C4-2B (cell line): ENCODE results near the gene LANCL1.

ENCODE experiments used
- H3K27ac ChIP-seq: fragments of 450-650 bp; 2 replicates; pipeline ENCODE4 v1.5.1; 2017
- CTCF ChIP-seq: fragments of 450-650 bp; conservative IDR thresholded peaks from 2 replicates; pipeline ENCODE4 v1.5.1; 2017; ENCODE audit warnings: mild to moderate bottlenecking
- ZFX ChIP-seq: fragments of 450-650 bp; IDR thresholded peaks from 2 replicates; pipeline ENCODE4 v1.6.1; 2017

The LANCL1 gene

GRCh38 chr2:210389856-210390255, 86.7 kb downstream of the LANCL1 start:
- peak overlapping the region; percentile 70; the same call in 1 of the 2 replicates for H3K27ac ChIP-seq
- TF ChIP-seq CTCF (no peak), ZFX (no peak)

- no peak for TF ChIP-seq CTCF
- TF ChIP-seq ZFX, result no peak
- H3K27ac ChIP-seq, result no peak overlapping the region
Observed at GRCh38 chr2:210388148-210388547, 88.4 kb downstream of the LANCL1 start.

GRCh38 chr2:210387074-210387473, 89.5 kb downstream of the LANCL1 start:
- H3K27ac ChIP-seq, result no peak overlapping the region
- TF ChIP-seq CTCF (no peak), ZFX (no peak)
